ENCODE data around the gene HYI.

HYI gene

DNA sequence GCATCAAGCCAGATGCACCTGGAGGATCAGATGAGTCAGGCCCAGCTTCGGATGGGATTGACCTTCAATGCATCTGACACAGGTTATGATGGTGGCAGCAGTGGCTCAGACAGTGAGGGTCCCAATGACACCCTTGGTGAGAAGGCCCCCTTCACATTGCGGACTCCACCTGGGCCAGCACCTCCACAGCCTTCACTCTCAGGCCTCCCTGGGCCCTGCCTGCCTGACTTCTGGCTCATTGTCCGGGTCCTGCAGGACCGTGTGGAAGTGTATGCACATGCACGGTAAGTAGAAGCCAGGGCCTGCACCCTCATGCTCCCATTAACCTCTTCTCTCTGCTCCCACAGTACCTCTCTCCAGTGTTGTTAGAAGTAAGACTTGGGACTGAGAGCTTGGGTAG lies 20.8 kb downstream of the HYI start:
- H3K4me3 Mint-ChIP-seq: no peak overlapping the region
- no peaks in the 10 kb centered on the region for H3K27me3 Mint-ChIP-seq (ENCODE audit: low read depth)
- H3K27ac Mint-ChIP-seq: no peak overlapping the region
- H3K36me3 Mint-ChIP-seq (ENCODE audit: low read depth): peaks cover 46% of the 10 kb centered on the region
- H3K4me1 Mint-ChIP-seq (ENCODE audit: low read depth): peaks cover 4% of the 10 kb centered on the region
- no peaks in the 10 kb centered on the region for H3K9me3 Mint-ChIP-seq

GRCh38 chr1:43432171-43432860 lies 21.4 kb downstream of the HYI start:
- Mint-ChIP-seq H3K27me3 (ENCODE audit: low read depth) (no peaks in the 10 kb centered on the region), H3K4me3 (no peak overlapping the region), H3K9me3 (no peaks in the 10 kb centered on the region), H3K4me1 (ENCODE audit: low read depth) (peaks cover 4% of the 10 kb centered on the region), H3K27ac (no peak overlapping the region), H3K36me3 (ENCODE audit: low read depth) (peaks cover 50% of the 10 kb centered on the region)

GRCh38 chr1:43431676-43432075 lies 22.1 kb downstream of the HYI start:
- Mint-ChIP-seq H3K9me3 (no peaks in the 10 kb centered on the region), H3K4me3 (no peak overlapping the region), H3K27me3 (ENCODE audit: low read depth) (no peaks in the 10 kb centered on the region), H3K27ac (no peak overlapping the region), H3K36me3 (ENCODE audit: low read depth) (peaks cover 56% of the 10 kb centered on the region), H3K4me1 (ENCODE audit: low read depth) (peaks cover 4% of the 10 kb centered on the region)

DNA sequence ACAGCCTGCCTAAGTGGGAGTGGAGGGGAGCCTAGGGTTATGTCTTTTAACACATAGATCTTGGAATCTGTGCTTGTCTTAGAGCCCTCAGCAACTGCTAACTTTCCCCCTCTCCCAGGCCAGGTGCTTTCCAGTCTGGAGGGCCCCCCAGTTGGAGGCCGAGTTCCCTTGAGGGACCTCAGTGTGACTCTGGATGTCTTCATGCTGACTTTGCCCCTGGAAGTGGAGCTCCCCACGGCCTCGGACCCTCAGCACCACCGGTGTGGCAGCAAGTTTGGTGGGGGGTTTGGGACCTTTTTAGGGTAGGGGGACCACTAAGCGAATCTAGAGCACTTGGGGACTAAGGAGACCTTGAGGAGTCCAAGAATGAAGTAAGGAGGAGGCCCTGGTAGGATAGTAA lies 22.9 kb downstream of the HYI start:
- Mint-ChIP-seq H3K36me3 (ENCODE audit: low read depth) (peaks cover 55% of the 10 kb centered on the region), H3K4me3 (no peak overlapping the region), H3K27ac (no peak overlapping the region), H3K4me1 (ENCODE audit: low read depth) (peaks cover 4% of the 10 kb centered on the region), H3K9me3 (no peaks in the 10 kb centered on the region), H3K27me3 (ENCODE audit: low read depth) (no peaks in the 10 kb centered on the region)

- Mint-ChIP-seq H3K9me3 (no peaks in the 10 kb centered on the region), H3K27me3 (ENCODE audit: low read depth) (no peaks in the 10 kb centered on the region), H3K4me3 (no peak overlapping the region), H3K27ac (no peak overlapping the region), H3K36me3 (ENCODE audit: low read depth) (peaks cover 51% of the 10 kb centered on the region), H3K4me1 (ENCODE audit: low read depth) (peaks cover 8% of the 10 kb centered on the region)
Observed at GRCh38 chr1:43427941-43428340, 25.8 kb downstream of the HYI start.

DNA sequence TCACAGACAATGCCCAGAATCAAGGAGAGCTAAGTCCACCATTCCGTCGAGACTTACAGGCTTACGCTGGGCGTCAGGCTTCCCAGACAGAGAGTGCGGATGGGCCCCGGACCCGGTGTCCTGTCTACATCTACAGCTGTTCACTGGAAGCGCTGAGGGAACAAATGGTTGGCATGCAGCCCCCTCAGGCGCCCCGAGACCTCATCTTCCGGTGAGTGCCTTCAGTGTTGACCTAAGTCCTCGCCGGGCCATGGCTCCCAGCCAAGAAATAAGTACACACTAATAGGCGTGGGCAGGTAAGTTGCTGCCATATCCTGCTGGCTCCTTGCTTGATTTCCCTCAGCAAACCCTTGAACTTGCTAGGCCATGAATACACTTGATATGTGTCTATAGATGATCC lies 26.2 kb downstream of the HYI start:
- Mint-ChIP-seq H3K27ac (no peak overlapping the region), H3K4me3 (no peak overlapping the region), H3K36me3 (ENCODE audit: low read depth) (peaks cover 55% of the 10 kb centered on the region), H3K4me1 (ENCODE audit: low read depth) (peaks cover 8% of the 10 kb centered on the region), H3K9me3 (no peaks in the 10 kb centered on the region), H3K27me3 (ENCODE audit: low read depth) (no peaks in the 10 kb centered on the region)

GRCh38 chr1:43426221-43426620 lies 27.5 kb downstream of the HYI start:
- Mint-ChIP-seq H3K4me1 (ENCODE audit: low read depth) (peaks cover 8% of the 10 kb centered on the region), H3K9me3 (no peaks in the 10 kb centered on the region), H3K4me3 (no peak overlapping the region), H3K27ac (peak overlapping the region; percentile 55), H3K27me3 (ENCODE audit: low read depth) (no peaks in the 10 kb centered on the region), H3K36me3 (ENCODE audit: low read depth) (peaks cover 51% of the 10 kb centered on the region)

- Mint-ChIP-seq H3K27ac (no peak overlapping the region), H3K4me3 (no peak overlapping the region), H3K9me3 (no peaks in the 10 kb centered on the region), H3K4me1 (ENCODE audit: low read depth) (peaks cover 8% of the 10 kb centered on the region), H3K27me3 (ENCODE audit: low read depth) (no peaks in the 10 kb centered on the region), H3K36me3 (ENCODE audit: low read depth) (peaks cover 47% of the 10 kb centered on the region)
Observed at GRCh38 chr1:43425045-43425444, 28.7 kb downstream of the HYI start.

GRCh38 chr1:43423672-43424550 lies 29.8 kb downstream of the HYI start:
- H3K4me3 Mint-ChIP-seq: no peak overlapping the region
- H3K9me3 Mint-ChIP-seq: no peaks in the 10 kb centered on the region
- H3K27me3 Mint-ChIP-seq (ENCODE audit: low read depth): no peaks in the 10 kb centered on the region
- peak overlapping the region; percentile 74 for H3K27ac Mint-ChIP-seq
- H3K4me1 Mint-ChIP-seq (ENCODE audit: low read depth): peaks cover 8% of the 10 kb centered on the region
- H3K36me3 Mint-ChIP-seq (ENCODE audit: low read depth): peaks cover 47% of the 10 kb centered on the region

- H3K9me3 Mint-ChIP-seq: no peaks in the 10 kb centered on the region
- H3K4me1 Mint-ChIP-seq (ENCODE audit: low read depth): peaks cover 8% of the 10 kb centered on the region
- no peak overlapping the region for H3K4me3 Mint-ChIP-seq
- H3K36me3 Mint-ChIP-seq (ENCODE audit: low read depth): peaks cover 45% of the 10 kb centered on the region
- H3K27me3 Mint-ChIP-seq (ENCODE audit: low read depth): no peaks in the 10 kb centered on the region
- H3K27ac Mint-ChIP-seq: peak overlapping the region; percentile 74
Observed at GRCh38 chr1:43422995-43423671, 30.6 kb downstream of the HYI start.

- Mint-ChIP-seq H3K4me3 (no peak overlapping the region), H3K9me3 (no peaks in the 10 kb centered on the region), H3K27ac (peak overlapping the region; percentile 15), H3K36me3 (ENCODE audit: low read depth) (peaks cover 39% of the 10 kb centered on the region), H3K27me3 (ENCODE audit: low read depth) (no peaks in the 10 kb centered on the region), H3K4me1 (ENCODE audit: low read depth) (peaks cover 8% of the 10 kb centered on the region)
Observed at GRCh38 chr1:43421976-43422750, 31.6 kb downstream of the HYI start.

DNA sequence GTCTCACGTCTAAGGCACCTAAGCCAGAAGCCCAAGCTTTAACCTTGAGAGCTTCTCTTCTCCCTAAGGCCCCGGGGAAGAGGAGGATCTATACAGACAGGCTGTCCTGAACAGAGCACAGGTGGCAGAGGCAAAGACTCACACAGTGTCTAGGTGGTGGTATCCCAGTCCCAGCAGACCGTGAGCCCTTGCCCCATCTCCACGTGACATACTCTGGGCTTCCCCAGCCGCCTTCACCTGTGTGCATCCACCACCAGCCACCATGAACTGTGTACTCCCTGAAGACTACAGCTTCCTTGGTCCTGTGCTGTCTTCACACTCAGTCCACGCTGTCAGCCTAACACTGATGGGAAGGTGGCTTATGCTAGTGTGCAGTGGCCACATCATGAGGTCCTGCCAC lies 32.3 kb downstream of the HYI start:
- no peaks in the 10 kb centered on the region for H3K9me3 Mint-ChIP-seq
- H3K27me3 Mint-ChIP-seq (ENCODE audit: low read depth): no peaks in the 10 kb centered on the region
- no peak overlapping the region for H3K27ac Mint-ChIP-seq
- peaks cover 34% of the 10 kb centered on the region for H3K36me3 Mint-ChIP-seq (ENCODE audit: low read depth)
- no peak overlapping the region for H3K4me3 Mint-ChIP-seq
- H3K4me1 Mint-ChIP-seq (ENCODE audit: low read depth): peaks cover 8% of the 10 kb centered on the region

- no peak overlapping the region for H3K27ac Mint-ChIP-seq
- peaks cover 32% of the 10 kb centered on the region for H3K36me3 Mint-ChIP-seq (ENCODE audit: low read depth)
- no peaks in the 10 kb centered on the region for H3K9me3 Mint-ChIP-seq
Observed at GRCh38 chr1:43420874-43421273, 32.9 kb downstream of the HYI start.

More at GRCh38 chr1:43420874-43421273, 32.9 kb downstream of the HYI start:
- H3K4me1 Mint-ChIP-seq (ENCODE audit: low read depth): peaks cover 8% of the 10 kb centered on the region
- H3K27me3 Mint-ChIP-seq (ENCODE audit: low read depth): no peaks in the 10 kb centered on the region
- no peak overlapping the region for H3K4me3 Mint-ChIP-seq

All from T-helper 1 cell treated with Interleukin-12 subunit alpha and Interleukin-12 subunit beta and Interleukin-4 antibody, amounts not matched to agents 30 μg/mL and 1 μg/mL, for 36 hours (primary cell).